ENCODE measurements around the gene GALNS.
"Not testable (repeated sequence)": the region's sequence is repeated elsewhere in the genome, so short reads cannot be mapped to it uniquely, and the experiment has no call there.

The GALNS gene

DNA sequence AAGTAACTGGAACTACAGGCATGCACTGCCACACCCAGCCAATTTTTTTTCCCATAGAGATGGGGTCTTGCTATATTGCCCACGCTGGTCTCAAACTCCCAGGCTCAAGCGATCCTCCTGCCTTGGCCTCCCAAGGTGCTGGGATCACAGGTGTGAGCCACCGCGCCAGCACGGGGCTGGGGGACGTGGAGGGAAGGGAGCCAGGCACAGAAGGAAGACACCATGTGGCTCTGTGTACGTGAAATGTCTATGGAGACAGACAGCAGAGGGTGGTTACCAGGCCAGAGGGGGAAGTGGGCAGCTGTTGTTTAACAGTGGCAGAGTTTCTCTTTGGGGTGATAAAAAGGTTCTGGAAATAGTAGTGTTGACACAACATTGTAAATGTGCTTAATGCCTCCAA is 67.2 kb downstream of the GALNS start:
- H3K27me3 Mint-ChIP-seq = peaks cover 10% of the 10 kb centered on the region
- no peaks in the 10 kb centered on the region for H3K36me3 Mint-ChIP-seq (ENCODE audit: low read depth)
- peak overlapping the region; percentile 13 for H3K4me3 Mint-ChIP-seq
- H3K4me1 Mint-ChIP-seq (ENCODE audit: low read depth) = peaks cover 49% of the 10 kb centered on the region
- intact Hi-C loops (cut with micrococcal nuclease) = no loop called here
- H3K9me3 Mint-ChIP-seq = no peaks in the 10 kb centered on the region
- peak overlapping the region; percentile 88 for H3K27ac Mint-ChIP-seq

DNA sequence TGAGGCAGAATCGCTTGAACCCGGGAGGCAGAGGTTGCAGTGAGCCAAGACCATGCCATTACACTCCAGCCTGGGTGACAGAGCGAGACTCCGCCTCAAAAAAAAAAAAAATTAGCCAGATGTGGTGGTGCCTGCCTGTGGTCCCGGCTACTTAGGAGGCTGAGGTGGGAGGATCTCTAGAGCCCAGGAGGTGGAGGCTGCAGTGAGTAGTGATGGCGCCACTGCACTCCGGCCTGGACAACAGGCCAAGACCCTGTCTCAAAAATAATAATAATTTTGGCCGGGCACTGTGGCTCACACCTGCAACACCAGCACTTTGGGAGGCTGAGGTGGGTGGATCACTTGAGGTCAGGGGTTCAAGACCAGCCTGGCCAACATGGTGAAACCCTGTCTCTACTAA is 68.0 kb downstream of the GALNS start:
- Mint-ChIP-seq H3K27me3 (peaks cover 10% of the 10 kb centered on the region), H3K27ac (peak overlapping the region; percentile 44), H3K4me1 (ENCODE audit: low read depth) (peaks cover 49% of the 10 kb centered on the region)
- intact Hi-C loops (cut with micrococcal nuclease); H3K4me3 Mint-ChIP-seq; H3K9me3 Mint-ChIP-seq; H3K36me3 Mint-ChIP-seq (ENCODE audit: low read depth): not testable (repeated sequence)

DNA sequence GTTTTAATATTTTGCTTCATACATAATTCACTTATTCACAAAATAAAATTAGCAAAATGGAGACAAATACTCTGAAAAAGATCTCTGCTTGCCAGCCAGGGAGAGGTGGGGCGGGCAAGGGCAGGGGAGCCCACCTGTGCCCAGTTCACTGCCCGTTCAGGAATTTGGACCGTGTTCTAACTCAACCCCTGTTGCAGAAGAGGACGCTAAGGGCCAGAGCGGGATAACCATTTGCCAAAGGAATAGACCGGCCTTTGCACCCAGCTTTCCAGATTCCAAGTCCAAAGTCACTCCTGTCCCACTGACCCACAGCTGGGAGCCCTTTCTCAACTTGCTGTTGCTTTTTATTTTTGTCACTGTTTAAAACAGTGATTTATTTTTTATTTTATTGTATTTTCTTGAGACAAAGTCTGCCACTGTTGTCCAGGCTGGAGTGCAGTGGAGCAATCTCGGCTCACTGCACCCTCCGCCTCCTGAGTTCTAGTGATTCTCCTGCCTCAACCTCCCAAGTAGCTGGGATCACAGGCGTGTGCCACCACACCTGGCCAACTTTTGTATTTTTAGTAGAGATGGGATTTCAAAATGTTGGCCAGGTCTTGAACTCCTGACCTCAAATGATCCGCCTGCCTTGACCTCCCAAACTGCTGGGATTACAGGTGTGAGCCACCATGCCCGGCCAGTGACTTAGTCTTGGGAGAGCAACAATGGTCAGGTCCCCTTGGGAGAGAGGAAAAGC is 69.0 kb downstream of the GALNS start:
- Mint-ChIP-seq H3K4me3 (no peak overlapping the region), H3K36me3 (ENCODE audit: low read depth) (peaks cover 6% of the 10 kb centered on the region), H3K9me3 (no peaks in the 10 kb centered on the region), H3K27ac (peak overlapping the region; percentile 44), H3K27me3 (peaks cover 2% of the 10 kb centered on the region), H3K4me1 (ENCODE audit: low read depth) (peaks cover 49% of the 10 kb centered on the region)
- intact Hi-C loops (cut with micrococcal nuclease) = no loop called here

DNA sequence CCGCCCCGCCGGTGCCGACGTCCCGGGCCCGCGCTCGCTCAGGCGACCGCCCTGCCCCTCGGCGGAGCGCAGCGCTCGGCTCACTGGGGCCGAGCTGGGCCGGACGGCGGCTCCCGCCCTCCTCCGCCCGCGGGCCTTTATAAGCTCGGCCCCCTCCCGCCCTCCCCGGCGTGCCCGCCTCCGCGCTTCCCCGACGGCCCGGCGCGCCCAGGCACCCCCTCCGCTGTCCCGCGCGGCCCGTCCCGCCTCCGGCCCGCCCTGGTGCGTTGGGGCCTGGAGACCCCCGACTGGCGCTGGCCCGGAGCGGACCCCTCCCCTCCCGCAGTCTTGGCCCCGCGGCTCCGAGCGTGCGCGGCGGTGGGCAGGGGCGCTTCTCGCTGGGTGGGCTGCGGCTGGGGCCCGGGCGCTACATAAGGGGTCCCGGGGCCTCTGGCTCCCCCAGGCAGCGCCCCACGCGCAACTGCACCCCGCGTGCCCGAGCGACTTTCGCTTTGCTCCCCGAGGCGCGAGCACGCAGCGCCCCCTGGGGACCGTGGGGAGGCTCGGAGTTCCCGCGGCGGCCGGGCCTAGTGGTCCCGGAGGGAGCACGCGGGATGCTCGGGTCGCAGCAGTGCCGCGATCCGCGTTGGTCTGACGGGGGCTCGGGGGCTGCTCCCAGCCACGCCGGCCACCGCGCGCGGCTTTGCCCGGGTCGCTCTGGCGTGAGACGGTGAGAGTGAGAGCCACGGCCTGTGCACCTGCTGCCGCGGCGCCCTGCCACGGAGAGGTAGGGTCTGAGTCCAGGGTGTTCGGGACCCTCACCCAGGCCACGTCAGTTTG is 71.4 kb downstream of the GALNS start, which contains the start of gene PIEZO1:
Gene PIEZO1 (minus strand): TSS at position 115 of the 819 bp plus-strand sequence. CDS start 256 bp downstream, outside the sequence.
- peaks cover 51% of the 10 kb centered on the region for H3K4me1 Mint-ChIP-seq (ENCODE audit: low read depth)
- H3K27me3 Mint-ChIP-seq = no peaks in the 10 kb centered on the region
- peaks cover 6% of the 10 kb centered on the region for H3K36me3 Mint-ChIP-seq (ENCODE audit: low read depth)
- no peaks in the 10 kb centered on the region for H3K9me3 Mint-ChIP-seq
- intact Hi-C loops (cut with micrococcal nuclease) = loop anchor here (2.0 kb wide), 2 partner anchors 49 to 71 kb away; partner anchors contain the start of genes GALNS and TRAPPC2L
- peak within 1 kb of the TSS; percentile 87 for H3K4me3 Mint-ChIP-seq
- H3K27ac Mint-ChIP-seq = peak within 1 kb of the TSS; percentile 93

DNA sequence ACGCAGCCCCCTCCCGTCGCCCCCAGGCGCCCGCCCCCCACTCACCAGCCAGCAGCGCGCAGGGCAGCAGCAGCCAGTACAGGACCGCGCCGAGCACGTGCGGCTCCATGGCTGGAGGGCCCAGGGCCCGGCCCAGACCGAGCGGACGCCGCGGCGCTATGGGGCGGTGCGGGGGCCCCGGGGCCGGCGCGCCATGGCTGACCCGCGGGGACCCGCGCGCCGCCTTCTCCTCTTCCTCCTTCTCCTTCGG is 72.0 kb downstream of the GALNS start:
- peak overlapping the region; percentile 87 for H3K4me3 Mint-ChIP-seq
- no peaks in the 10 kb centered on the region for H3K9me3 Mint-ChIP-seq
- peaks cover 8% of the 10 kb centered on the region for H3K36me3 Mint-ChIP-seq (ENCODE audit: low read depth)

DNA sequence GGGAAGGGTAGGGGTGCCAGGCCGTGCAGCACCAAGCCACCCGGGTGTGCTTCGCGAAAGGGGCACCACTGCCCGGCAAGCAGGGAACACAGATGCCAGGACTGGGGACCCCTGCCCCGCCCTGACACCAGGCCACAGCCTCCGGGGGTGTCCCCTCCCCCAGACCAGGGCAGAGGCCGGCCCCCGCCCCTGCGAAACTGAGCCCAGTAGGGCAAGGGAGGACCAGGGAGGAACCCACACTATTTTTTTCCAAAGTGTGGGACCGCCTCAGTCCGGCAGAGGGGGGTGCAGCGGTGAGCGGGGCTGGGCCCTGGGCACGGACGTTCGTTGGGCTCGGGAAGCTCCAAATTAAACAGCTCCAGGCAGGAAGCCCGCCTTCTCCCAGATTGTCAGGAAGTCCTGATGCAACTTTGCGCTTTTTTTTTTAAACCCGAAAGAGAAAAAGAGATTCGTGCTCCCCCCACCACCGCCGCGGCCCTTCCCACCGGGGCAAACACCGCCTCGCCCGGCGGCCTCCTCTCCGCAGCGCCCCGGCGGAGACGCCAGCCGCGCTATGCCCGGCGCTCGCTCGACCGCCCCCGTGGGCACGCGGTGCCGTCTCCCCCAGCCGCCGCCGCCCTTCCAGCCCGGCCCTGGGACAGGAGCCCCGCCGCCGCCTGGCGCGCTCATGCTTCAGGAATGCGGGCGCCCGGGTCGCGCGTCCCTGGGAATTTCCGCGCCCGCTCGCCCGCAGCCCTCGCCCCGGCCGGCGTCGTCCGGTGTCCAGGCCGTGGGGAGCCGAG is 72.5 kb downstream of the GALNS start:
- H3K4me3 Mint-ChIP-seq = peak overlapping the region; percentile 87
- no peaks in the 10 kb centered on the region for H3K9me3 Mint-ChIP-seq
- H3K36me3 Mint-ChIP-seq (ENCODE audit: low read depth) = peaks cover 13% of the 10 kb centered on the region
- H3K27me3 Mint-ChIP-seq = no peaks in the 10 kb centered on the region
- intact Hi-C loops (cut with micrococcal nuclease) = loop anchor here (2.0 kb wide), 2 partner anchors 47 to 73 kb away; partner anchors contain the start of genes GALNS and TRAPPC2L
- peaks cover 52% of the 10 kb centered on the region for H3K4me1 Mint-ChIP-seq (ENCODE audit: low read depth)
- peak overlapping the region; percentile 93 for H3K27ac Mint-ChIP-seq

More for the DNA sequence above, 72.0 kb downstream of the GALNS start:
- Mint-ChIP-seq H3K4me1 (ENCODE audit: low read depth) (peaks cover 51% of the 10 kb centered on the region), H3K27me3 (no peaks in the 10 kb centered on the region), H3K27ac (peak overlapping the region; percentile 93)
- intact Hi-C loops (cut with micrococcal nuclease) = loop anchor here (2.0 kb wide), 2 partner anchors 48 to 72 kb away; partner anchors contain the start of genes GALNS and TRAPPC2L

DNA sequence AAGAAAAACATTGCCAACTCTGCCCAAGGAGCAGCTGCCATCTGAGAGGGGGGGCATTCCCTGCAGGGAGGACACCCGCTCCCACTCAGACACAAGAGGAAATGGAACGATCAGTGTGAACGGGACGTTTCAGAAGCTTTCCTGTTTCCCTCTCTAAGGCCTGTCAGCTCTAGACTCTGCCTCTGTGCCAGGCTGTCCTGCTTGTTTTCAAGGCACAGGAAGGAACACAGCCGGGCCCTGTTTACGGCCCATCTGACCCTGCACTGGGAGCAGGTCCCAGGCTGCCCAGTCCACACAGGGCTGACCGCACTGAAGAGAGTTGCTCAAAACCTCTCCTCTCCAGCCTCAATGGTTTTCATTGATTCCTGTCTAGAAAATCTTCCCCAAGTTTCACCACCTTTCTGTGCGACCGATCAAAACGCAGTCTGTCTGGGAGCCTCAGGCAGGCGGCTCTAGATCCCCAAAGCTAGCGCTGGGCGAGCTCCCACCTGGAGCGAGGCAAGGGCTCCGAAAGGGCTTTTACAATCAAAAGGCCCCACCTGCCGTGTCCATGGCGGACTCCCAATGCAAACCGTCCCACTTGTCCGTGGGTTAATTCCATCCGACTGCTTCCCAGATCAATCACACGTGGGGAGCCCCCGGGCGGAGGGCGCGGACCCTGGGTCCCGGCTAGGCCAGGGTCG is 73.2 kb downstream of the GALNS start:
- Mint-ChIP-seq H3K27me3 (no peaks in the 10 kb centered on the region), H3K27ac (peak overlapping the region; percentile 93), H3K4me1 (ENCODE audit: low read depth) (peaks cover 59% of the 10 kb centered on the region), H3K36me3 (ENCODE audit: low read depth) (peaks cover 20% of the 10 kb centered on the region), H3K9me3 (no peaks in the 10 kb centered on the region), H3K4me3 (peak overlapping the region; percentile 87)
- intact Hi-C loops (cut with micrococcal nuclease) = loop anchor here (2.0 kb wide), 2 partner anchors 47 to 73 kb away; partner anchors contain the start of genes GALNS and TRAPPC2L

DNA sequence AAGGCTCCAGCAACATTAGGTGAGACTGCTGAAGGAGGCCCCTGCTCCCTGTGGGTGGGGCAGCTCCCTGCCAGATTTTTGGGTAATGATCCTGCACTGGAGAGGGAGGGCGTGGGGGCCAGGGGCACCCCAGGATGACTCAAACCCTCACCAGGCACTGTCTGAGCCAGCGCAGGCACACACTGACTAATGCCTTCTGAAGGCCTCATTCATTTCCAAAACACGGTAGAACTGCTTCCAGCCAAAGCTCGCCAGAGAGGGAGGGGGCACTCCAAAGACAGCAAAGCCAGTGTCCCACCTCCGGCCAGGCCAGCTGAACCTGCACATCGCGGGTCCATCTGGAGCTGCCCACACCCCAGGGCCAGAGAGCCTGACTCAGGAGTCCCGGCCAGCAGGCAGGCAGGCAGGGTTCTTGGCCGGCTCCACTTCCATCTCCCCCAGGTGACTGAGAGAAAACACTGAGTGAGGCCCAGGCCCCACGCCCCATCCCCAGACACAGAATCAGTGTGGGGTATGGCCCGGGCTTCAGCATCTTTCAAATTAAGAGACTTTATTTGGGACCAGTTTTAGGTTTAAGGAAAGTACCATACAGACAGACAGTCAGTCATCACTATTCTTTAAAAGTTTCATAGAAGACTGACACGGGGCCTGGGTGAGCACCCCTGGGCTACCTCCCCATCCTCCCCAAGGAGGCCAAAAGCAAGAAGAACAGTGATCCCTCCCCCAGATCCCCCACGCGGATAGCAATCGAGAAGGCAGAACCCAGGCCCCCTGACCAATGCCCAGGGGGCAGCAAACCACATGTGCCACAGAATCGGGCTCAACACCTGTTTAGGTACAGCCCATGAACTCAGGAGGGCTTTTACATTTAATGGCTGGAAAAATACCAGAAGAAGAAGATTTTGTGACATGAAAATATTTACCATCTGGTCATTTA is 74.0 kb downstream of the GALNS start:
- Mint-ChIP-seq H3K4me3 (peak overlapping the region; percentile 87), H3K27ac (peak overlapping the region; percentile 93), H3K4me1 (ENCODE audit: low read depth) (peaks cover 67% of the 10 kb centered on the region), H3K36me3 (ENCODE audit: low read depth) (peaks cover 28% of the 10 kb centered on the region), H3K27me3 (no peaks in the 10 kb centered on the region), H3K9me3 (no peaks in the 10 kb centered on the region)
- intact Hi-C loops (cut with micrococcal nuclease) = no loop called here

DNA sequence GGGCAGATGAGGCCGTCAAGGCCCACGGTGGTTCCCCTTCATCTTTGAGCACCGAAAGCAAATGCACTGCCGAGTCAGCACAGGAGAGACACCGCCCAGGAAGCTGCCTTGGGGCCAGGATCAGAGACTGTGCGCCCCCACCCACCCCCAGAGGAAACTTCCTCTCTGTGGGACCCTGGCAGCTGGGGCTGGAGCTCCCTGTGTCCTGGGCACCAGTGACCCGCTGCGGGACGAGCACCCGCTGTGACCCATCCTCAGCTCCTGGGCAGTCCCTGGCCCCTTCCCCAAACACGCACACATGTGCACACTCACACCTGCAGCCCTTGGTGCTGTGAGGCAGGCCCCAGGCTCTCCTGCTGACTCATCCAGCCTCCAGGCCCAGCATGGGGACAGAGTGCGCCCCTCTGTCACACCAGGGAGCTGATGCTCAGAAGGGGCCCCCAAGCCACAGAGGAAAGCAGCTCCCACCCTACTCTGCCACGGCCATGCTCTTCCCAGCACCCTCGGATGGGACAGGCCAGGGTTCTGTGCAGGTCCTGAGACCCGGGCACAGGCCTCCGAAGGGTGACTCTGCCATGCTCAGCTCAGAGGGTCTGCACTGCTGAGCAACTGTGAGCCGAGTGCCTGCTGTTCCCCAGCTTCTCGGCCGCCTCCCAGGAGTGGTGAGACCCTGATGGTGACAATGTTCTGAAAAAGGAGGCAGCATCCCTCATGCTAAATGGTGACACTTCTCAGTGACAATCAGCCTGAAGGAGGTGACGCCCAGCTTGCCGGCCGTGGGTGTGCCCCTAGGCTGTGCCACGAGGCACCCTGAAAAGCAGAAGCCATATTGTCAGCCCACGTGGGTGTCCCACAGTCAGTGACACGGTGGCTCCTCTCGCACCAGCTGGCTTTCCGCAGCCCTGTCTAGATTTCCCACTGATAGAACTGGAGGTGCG is 75.3 kb downstream of the GALNS start:
- H3K4me1 Mint-ChIP-seq (ENCODE audit: low read depth) = peaks cover 80% of the 10 kb centered on the region
- peak overlapping the region; percentile 87 for H3K4me3 Mint-ChIP-seq
- peak overlapping the region; percentile 93 for H3K27ac Mint-ChIP-seq
- peaks cover 41% of the 10 kb centered on the region for H3K36me3 Mint-ChIP-seq (ENCODE audit: low read depth)
- intact Hi-C loops (cut with micrococcal nuclease) = loop anchor here (1.0 kb wide), 1 partner anchor 11 kb away; no protein-coding TSS in a partner anchor
- H3K27me3 Mint-ChIP-seq = no peaks in the 10 kb centered on the region
- no peaks in the 10 kb centered on the region for H3K9me3 Mint-ChIP-seq

DNA sequence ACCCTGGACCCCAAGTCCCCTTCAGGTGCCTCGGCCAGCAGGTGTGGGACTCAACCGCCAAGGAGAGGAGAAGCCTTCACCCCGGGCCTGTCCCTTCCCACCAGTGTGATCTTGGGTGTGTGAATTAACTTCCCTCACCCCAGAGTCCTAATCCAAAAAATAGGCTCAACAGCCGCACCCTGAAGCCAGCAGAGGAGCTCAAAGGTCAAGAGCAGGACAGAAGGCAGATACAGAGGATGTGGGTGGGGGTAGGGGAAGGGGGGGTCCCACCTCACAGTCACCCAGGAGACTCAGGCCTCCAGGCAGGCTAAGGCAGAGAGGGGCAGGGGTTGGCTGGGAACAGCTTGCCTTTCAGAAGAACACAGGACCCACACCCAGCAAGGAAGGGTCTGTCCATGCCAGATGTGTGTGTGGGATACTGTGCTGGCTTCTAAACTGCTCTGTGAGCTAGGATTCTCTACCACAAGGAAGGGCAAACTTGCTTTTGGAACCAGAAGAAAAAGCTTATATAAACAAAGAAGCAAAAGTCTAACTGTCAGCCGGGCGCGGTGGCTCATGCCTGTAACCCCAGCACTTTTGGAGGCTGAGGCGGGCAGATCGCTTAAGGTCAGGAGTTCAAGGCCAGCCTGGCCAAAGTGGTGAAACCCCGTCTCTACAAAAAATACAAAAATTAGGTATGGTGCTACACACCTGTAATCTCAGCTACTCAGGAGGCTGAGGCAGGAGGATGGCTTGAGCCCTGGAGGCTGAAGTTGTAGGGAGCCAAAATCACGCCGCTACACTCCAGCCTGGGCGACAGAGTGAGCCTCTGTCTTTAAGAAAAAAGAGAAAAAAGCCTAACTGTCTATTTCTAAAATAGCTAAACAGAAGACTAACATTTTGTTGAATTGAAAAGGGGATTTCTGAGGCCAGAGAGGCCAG is 76.3 kb downstream of the GALNS start:
- Mint-ChIP-seq H3K36me3 (ENCODE audit: low read depth) (peaks cover 51% of the 10 kb centered on the region), H3K9me3 (no peaks in the 10 kb centered on the region), H3K4me3 (peak overlapping the region; percentile 87), H3K27me3 (no peaks in the 10 kb centered on the region), H3K4me1 (ENCODE audit: low read depth) (peaks cover 86% of the 10 kb centered on the region), H3K27ac (peak overlapping the region; percentile 93)
- intact Hi-C loops (cut with micrococcal nuclease) = loop anchor here (1.0 kb wide), 1 partner anchor 10 kb away; no protein-coding TSS in a partner anchor
